Suppressor macrophage (primary cell): ENCODE results near the gene TIAM1.

ENCODE experiments used
- DNase-seq, 4 experiments: peaks; one replicate each; pipeline ENCODE4 v3.0.0-alpha.2; 2020 to 2022

TIAM1 gene

DNA sequence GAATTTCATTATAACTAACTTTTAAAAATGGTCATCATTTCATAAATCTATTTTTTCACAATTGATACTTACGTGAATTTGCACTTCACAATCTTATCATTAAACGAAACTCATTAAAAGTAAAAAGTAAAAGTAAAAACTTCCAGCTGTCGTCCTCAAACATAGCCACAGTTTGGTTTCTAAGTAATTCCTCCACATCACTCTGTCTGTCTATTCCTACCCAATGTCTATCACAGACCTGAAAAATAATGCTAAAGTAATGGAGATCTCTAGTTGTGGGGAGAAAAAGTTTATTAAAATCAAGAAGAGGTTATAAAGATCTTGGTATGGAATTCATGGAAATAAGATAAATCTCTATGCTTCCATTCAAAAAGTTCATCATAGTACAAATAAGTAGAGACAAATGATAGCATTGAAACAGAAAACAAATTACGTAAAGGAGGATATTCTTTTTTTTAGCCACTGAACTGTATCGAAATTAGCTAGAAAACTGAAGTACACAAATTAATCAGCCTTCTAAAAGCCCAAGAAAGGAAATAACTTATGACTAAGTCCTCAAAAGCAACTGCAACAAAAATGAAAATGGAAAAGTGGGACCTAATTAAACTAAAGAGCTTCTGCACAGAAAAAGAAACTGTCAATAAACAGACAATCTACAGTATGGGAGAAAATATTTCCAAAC is 148.6 kb downstream of the TIAM1 start:
- no peak for DNase-seq

DNA sequence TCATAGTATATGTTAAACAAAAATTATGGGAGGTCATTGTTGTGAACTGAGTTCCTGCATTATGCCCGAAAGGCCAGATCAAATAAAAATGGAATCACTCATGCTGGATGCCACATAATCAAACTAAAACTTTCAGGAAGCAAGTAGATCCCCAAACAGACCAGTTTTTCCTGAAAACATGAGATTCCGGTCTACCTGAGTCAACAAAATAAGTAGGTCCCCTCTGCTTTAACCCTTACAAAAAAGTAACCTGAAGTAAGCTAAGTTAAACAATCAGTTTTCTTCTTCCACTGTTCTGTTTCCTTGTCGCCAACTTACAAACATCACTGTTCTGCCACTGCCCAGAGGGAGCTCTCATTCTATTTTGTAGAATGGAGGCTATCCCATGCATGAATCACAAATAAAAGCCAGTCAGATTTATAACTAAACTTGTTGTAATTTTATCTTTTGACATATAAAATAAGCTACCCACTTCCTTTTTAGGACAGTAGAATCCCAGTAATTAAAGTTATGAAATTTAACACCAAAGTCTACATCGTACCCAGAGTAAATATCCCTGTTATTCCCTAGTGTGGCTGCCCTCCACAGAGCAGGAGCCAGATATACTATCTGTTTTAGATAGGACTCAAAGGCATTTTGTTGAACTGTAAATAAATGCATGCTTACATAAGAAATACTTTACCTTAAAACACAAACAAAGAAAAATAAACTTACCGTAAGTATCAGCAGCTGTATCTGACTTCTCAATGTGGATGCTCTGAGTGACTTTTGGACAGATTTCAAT is 149.4 kb downstream of the TIAM1 start:
- DNase-seq = no peak

DNA sequence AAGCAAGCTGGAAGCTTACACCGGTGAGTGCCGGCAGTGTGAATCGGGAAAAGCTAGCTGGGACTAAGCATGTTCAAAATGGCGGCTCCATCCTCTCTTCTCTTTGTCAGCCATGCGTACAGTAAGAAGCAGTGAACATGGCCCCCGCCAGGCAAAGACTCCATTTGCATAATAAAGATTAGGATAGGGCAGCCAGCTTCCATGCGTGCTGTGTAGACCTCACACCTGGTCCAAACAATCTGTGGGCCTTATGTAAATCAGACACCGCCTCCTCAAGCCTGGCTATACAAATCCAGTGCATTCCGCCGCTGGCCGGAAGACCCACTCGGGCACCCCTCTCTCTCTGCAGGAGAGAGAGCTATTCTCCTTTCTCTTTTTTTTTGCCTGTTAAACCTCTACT is 150.3 kb downstream of the TIAM1 start:
- DNase-seq = no peak

DNA sequence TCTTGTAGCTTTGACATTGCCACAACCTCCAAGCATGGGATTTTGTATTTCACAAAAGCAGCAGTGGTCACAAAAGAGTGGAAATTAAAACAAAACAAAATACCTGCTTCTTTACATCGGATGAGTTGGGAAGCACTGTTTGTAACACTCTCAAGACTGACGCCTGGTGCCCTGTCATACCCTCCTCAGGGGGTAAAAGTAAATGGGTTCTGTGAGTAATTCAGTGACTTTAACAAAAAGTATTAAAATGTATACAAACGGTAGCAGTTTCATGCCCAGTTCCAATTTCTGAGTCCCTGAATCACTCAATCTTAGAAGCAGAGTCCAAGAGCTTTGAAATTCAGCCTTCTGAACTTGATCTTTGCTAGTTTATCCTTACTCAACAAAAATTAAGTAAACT is 152.5 kb downstream of the TIAM1 start:
- DNase-seq = no peak

DNA sequence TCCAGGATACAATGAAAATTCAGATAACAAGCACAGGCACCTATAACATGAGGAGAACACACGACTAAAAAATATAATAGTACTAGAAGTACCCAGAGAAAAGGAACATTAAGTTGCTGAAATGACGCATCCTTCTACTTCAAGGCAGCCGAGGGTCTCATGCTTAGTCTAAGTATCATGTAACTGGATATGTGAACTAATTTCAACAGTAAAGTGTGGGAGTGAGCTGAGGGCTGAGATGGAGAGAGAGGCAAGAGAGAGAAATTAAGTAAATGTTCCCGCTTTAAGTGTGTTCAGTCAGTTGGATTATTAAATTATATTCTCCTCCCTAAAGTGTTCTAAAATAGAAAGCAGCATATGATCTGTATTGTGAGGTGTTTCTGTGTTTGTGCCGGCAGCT is 153.5 kb downstream of the TIAM1 start:
- DNase-seq = no peak

DNA sequence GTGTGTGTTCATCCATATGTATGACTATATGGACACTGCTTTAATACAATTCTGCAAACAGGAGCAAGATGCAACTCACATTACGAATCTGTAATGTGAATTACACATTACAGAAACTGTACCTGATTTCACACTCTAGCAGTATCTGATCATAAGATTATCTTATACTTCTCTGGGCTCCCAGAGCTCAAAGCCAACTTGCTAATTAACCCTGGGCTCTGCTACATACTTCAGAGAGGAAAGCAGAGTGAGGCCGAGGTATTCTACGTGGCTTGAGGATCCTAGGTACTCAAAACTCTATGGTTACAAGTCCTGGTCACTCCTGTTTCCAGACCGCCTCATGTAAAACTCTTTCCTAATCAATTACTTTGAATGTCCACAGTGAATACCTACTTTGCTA is 156.6 kb downstream of the TIAM1 start:
- no peak for DNase-seq

DNA sequence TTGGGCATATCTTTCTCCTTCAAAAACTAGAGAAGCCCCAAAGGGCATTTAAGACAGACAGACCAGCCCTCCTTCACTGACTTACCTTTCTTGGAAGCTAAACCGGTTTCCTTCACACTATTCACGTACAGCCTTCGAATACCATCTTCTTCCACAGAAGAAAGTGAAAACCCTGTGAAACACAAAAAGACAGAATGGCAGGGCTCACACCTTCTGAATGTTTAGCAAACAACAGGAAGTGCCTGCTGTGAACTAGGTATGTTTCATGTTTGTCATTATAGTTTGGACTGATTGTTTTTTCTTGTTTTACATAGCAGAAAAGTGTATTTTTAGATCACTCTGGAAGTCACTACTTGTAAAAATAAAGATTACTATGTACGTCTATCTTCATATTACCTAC is 157.1 kb downstream of the TIAM1 start:
- DNase-seq = no peak

DNA sequence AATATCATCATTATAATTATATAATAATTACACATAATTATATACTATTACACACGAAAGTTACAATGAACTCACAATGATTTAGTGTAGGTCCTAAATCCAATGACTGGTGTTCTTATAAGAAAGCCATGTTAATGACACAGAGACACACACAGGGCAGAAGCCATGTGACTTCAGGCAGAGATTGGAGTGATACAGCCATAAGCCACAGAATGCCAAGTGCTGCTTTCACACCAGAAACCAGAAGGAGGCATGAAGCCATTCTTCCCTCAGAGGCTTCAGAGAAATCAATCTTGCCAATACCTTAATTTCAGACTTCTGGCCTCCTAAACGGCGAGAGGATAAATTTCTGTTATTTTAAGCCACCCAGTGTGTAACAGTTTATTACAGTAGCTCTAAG is 158.4 kb downstream of the TIAM1 start:
- no peak for DNase-seq

DNA sequence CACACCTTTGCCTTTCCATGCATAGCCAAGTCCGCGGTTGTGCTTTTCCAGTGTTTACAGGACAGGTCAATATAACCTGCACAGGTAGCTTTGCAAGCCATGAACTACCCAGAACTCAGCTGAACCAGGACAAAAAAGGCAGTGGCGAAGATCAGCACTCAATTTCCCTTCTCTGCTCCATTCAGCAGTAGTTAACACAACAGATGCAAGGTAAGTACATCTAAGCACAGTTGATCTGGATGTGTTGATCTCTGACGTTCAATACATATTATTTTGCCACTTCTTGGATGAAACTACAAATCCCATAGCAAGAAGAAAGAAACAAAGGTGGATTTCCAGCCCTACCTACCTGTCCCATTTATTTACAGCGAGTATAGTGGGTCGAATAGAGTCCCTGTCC is 159.2 kb downstream of the TIAM1 start:
- no peak for DNase-seq

DNA sequence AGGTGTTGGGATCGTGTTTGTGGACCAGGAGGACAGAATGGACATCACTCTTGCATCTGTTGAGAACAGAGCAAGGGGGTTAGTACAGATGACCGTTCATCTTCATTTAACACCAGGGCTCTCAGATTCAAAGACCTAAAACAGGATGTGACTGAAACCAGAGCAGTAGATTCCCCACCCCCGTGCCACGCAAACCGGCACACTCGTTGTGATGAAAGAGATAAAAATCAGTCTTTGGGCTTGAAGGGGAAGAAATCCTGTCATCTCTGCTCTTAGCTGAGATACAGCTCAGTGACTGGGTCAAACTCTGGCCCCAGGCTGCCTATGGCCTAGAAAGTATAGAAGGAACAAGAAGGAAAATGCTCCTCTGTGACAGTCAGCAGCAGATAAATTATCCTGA is 159.6 kb downstream of the TIAM1 start:
- DNase-seq = peak; percentile 36 to 67 (median 46)

DNA sequence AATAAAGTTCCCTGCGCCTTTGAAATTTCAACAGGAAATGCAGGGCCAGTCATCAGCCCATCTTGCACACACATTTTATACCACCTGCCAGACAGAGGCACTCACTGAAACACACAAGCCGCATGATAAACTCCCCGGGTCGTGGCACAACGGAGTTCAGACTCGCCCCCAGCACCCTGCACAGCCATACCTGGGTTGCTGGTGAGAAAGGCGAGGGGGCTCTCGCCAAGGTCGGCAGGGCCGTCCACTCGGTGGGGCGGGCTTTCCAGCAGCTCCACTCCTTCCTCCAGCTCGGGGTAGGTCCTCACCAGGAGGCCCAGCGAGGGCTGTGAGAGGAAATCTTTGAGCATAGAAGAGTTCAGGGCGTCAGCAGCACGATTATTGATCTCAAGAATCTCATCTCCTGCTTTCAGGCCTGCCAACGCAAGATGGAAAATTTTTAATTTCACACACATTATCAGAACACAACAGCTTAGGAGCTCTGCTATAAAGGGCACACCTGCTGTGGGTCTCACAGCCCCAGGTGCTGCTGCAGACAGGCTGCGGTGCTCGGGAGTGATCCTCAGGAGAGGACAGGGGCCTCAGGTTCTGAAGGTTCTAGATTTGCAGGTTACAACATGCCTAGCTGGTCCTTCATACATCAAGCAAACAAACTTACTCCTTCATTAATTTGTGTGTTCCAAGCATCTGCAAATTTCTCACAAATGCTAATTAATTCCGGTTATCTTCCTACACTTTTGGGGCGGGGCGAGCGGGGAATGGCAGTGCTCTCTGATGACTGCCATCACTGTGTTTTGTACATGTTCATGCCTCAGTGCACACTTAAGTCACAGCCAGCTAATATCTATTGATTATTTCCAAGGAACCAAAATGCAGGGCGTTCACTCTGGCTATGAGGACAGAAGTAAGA is 161.6 kb downstream of the TIAM1 start:
- DNase-seq = no peak

DNA sequence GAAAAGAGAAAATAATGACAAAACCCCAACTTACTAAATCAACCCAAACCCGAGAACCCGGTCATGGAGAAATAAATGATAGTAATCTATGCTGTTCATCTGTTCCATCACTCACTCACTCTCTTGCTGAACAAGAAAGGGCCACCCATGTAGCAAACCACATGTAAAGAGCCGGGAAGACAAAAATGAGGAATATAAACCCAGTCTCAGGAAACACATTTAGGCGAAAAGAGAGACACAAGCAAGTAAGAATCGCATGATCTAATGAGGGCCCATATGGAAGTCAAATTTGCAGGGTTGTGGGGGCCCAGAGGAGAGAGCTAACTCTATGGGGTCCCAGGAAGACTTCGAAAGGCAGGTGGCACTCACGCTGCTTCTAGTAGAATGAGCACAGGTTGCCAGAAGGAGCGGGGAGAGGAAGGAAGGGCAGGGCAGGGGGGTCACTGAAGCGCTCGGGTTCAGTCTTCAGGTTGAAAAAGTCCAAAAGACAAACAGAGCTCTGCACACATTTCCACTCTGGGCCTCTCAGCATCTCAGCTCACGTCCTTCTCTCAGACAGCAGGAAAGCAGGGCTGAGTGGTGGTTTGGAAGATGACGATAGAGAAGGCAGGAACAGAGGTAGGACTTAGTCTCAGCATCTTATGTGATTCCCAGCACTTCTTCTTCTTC is 162.8 kb downstream of the TIAM1 start:
- DNase-seq = no peak

DNA sequence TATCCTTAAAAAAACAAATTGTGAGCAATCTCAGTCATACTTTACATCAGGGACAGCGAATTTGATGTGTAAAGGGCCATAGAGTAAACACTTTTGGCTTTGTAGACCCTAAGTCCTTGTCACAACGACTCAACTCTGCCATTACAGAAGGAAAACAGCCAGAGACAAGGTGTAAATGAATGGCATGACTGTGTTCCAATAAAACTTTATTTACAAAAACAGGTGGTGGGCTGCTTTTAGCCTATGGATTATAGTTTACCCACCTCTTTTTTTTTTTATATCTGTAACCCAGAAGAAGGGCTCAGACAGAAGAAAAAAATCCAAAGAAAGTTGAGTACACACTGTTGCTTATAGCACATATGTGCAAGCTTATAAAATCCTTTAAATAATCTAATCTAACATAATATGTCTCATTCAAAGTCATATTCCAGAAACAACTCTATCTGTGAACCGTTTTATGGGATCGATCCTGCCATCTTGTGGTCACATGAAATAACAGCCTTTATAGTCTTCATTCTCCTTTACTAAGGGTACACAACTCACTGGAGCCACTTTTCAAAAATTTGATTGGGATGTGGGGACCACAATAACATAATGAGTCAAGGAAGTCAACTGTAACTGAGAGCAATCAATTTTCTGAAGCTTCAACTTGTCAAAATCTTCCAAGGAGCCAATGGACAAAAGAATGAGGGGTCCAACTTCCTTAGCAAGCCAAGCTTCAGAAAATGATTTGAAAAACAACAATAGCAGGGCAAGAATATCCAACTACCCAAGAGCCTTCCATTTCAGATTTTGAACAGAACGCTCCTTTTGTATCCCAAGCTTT is 163.6 kb downstream of the TIAM1 start:
- peak; percentile 55 to 76 (median 62) for DNase-seq

DNA sequence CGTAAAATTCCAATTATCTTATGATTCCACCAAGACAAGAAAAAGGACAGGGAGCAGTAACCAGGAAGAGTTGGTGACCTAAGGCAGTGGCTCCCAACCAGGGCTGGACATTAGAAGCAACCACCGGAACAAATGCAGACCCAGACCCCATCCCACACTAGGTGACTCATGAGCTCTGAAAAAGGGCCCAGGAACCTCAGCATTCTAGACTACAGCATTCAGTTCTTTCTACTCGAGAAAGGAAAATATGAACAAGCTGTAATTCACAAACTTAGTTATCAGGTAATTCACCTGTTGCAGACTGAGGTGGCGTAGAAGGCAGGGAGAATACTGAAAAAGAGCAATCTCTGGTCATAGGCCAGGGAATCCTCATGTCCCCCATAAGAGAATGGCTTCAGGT is 167.3 kb downstream of the TIAM1 start:
- DNase-seq = peak in 3 of 4 experiments; percentile 20 to 31 (median 23)

DNA sequence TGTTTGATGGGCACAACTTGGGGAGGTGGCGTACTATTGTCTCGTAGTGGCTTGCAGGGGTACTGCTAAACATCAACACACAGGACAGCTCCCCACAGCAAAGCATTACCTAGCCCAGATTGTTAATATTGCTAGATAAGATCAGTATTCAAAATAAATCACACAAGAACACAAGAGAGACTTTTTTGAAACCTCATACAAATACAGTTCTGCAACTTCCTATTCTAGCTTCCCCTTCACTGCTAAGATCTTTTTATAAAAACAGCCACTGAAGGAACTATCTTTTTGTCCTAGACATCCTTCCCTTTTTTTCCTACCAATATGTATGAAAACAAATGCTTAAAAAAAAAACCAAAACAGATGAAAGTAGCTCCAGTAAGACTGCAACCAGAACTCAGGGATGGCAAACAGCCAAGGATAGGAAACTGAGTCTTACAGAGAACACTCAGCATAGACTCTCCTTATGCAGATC is 167.9 kb downstream of the TIAM1 start:
- DNase-seq = peak; percentile 21 to 80 (median 54)

DNA sequence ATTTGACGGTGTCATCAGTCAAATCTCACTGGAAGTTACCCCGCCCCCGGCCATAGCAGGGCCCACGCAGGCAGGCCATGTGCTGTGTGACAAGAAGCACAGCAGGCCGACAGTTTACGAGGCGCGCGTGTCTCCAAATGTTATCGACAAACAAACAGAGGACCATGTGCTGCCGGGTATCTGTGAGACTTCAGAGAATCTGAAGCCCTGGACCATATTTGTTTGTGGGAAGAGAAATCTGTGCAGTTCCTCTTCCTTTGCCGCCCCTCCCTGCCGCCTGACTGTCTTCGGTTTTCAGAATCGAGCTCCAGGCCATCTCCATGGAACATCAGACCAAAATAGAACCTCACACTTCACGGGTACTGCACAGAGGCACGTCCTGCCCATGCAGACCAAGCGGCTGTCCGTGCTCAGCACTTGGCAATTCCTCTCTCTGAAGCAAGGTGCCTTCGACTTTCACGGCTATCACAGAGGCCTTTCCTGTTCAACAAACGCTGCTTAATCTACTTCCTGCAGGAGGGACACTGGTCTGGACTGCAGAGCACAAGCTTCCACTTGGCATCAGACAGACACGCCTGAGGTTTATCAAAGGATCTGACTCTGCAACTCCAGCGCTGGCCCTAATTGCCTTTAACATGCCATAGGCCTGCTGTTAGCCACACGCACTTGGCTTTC is 170.0 kb downstream of the TIAM1 start:
- peak; percentile 60 to 78 (median 68) for DNase-seq

DNA sequence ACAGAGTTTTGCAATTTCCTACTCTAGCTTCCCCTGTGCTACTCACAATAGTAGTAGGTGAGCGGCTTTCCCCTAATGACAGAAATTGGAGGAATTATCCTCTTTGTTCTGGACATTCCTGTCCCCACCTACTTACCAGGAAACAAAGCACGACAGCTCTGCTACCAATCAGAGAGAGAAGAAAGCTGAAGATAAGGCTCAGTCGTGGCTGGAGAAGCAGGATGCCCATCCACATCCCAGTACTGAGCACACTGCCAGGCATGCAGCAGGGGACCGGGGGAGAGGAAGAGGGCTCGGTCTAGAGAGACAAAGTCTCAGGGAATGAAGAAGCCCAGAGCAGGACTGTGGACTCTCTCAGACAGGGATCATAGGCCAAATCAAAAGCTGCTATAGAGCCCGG is 171.7 kb downstream of the TIAM1 start:
- no peak for DNase-seq

DNA sequence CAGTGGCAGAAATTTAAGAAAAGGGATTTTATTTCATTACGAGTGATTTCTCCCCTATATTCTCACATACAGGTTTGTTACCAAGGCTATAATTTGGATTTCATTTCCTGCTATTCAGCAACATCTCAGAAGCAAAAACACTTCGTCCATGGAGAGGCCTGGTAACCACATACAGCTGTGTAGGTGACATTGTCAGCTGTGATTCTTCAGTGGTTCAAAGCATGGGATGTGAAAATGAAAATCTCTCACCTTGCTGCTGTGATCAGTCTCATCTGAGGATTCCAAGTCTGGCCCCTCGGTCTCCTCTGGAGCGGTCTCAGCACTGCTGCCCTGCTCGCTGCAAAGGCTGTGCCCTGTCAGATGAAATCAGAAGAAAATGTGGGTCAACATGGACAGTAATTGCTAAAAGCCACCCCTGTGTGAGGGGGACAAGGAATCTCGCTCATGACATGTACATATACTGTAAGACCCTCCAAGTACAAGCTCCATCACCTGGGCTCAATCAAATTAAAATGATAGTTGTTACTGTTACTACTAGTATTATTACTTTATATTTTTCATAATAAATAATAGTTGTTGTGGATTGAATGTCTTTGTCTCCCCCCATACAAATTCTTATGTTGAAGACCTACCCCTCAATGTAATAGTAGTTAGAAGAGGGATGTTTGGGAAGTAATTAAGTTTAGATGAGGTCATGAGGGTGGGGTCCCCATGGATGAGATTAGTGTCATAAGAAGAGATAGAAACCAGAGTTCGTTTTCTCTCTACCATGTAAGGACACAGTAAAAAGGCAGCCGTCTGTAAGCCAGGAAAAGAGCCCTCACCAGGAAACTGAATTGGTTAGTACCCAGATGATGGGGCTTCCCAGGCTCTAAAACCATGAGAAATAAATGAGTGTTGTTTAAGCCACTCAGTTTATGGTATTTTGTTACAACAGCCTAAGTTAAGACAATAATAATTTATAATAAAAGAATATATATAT is 179.1 kb downstream of the TIAM1 start:
- DNase-seq = no peak

DNA sequence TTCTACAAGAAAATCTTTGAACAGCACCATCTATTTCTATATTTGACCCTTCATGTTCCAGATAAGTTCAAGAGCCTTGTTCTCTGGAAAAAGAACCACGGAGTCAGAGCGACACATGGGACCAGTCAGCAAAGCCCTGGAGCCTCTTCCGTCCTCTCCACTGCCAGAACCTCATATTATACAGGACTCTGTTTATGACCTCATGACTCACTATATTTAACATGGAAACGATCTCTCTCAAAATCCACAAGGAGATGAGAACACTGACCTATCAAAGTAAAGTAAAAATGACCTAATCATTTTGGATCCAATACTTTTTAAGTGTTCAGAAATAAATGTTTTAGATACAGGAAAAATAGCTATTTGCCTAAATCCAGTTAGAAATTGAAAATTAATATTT is 181.2 kb downstream of the TIAM1 start:
- DNase-seq = no peak
